Body of pancreas (tissue), 4 donors: ENCODE data around the gene TRAM2.

Source experiments
- CTCF ChIP-seq, 7 experiments: fragments of 450-650 bp in 4 of 7; fragments of 200-600 bp in 3 of 7; sonication (generic) in 3 of 7; IDR thresholded peaks; one replicate each; pipeline ENCODE4 v1.5.1; 2016 to 2019; ENCODE audit warnings: antibody characterized with exemption in 7 of 7
- POLR2A ChIP-seq, 3 donors: fragments of 450-650 bp; IDR thresholded peaks; one replicate each; pipeline ENCODE4 v1.6.1; 2016; ENCODE audit warnings: antibody characterized with exemption in 3 of 3, mild to moderate bottlenecking in 2 of 3

GRCh38 chr6:52545406-52546119 is 31.3 kb downstream of the TRAM2 start:
- no peak for TF ChIP-seq CTCF (IDR thresholded peaks at IDR 0.05)
- TF ChIP-seq POLR2A (IDR thresholded peaks at IDR 0.05): no peak
